Esophagus muscularis mucosa (tissue), 3 donors: Measurements from ENCODE around the gene IL9.

Experiments used
- POLR2A ChIP-seq: fragments of 450-650 bp; IDR thresholded peaks from one replicate; pipeline ENCODE4 v1.6.1; 2017; ENCODE audit warnings: antibody characterized with exemption, moderate library complexity, mild to moderate bottlenecking, low read depth
- TF ChIP-seq, protein P1 (sequence below), 3 experiments: fragments of 200-600 bp in 2 of 3; fragments of 450-650 bp in 1 of 3; sonication (generic) in 2 of 3; IDR thresholded peaks; one replicate each; pipeline ENCODE4 v1.5.1; 2017 to 2019; ENCODE audit warnings: antibody characterized with exemption in 3 of 3, mild to moderate bottlenecking in 2 of 3, moderate library complexity in 1 of 3

DNA sequence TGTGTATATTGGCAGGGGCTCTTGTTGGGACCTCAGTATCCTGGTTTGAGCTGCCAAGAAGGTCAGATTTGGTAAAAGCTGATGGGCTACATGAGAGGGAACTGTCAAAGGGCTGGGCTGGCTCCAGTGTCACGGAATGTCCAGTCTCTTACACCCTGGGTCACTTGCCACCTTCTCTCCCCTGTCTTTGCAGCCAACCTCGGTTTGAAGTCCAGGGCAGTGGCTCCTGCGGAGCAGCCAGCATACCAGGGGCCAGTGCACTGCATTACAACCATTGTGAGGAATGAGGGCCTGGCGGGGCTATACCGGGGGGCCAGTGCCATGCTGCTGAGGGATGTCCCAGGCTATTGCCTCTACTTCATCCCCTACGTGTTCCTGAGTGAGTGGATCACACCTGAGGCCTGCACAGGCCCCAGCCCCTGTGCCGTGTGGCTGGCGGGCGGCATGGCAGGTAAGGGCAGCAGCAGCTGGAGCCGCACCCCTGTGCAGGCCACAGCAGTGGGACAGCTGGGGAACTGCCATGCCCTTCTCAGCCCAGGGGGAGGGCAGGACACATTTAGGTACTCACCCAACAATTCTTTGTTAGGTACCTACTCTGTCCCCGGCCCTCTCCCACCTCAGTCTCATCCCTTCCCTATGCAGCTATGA is 24.2 kb downstream of the IL9 start:
- no peak for TF ChIP-seq POLR2A
- TF ChIP-seq, protein P1, sequence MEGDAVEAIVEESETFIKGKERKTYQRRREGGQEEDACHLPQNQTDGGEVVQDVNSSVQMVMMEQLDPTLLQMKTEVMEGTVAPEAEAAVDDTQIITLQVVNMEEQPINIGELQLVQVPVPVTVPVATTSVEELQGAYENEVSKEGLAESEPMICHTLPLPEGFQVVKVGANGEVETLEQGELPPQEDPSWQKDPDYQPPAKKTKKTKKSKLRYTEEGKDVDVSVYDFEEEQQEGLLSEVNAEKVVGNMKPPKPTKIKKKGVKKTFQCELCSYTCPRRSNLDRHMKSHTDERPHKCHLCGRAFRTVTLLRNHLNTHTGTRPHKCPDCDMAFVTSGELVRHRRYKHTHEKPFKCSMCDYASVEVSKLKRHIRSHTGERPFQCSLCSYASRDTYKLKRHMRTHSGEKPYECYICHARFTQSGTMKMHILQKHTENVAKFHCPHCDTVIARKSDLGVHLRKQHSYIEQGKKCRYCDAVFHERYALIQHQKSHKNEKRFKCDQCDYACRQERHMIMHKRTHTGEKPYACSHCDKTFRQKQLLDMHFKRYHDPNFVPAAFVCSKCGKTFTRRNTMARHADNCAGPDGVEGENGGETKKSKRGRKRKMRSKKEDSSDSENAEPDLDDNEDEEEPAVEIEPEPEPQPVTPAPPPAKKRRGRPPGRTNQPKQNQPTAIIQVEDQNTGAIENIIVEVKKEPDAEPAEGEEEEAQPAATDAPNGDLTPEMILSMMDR (IDR thresholded peaks at IDR 0.05): no peak
